GM21723 (cell line): ENCODE results near the gene TSPAN15.
"Not testable (repeated sequence)": the region's sequence is repeated elsewhere in the genome, so short reads cannot be mapped to it uniquely, and the experiment has no call there.

Experiments
- ATAC-seq: cut with Tn5 transposase; IDR thresholded peaks from one replicate; pipeline ENCODE4 v1.9.1; 2021; ENCODE audit warnings: mild to moderate bottlenecking, moderate library complexity; ENCODE audit not compliant: unreplicated experiment

Gene TSPAN15

GRCh38 chr10:69533658-69534057 is 82.4 kb downstream of the TSPAN15 start:
- no peak for ATAC-seq

- not testable (repeated sequence) for ATAC-seq
These were observed 85.3 kb downstream of the TSPAN15 start for GRCh38 chr10:69536521-69536920.

GRCh38 chr10:69537449-69537848 is 86.2 kb downstream of the TSPAN15 start:
- ATAC-seq: no peak

- ATAC-seq: no peak
These were observed 87.2 kb downstream of the TSPAN15 start for GRCh38 chr10:69538461-69538860.

- no peak for ATAC-seq
These were observed 90.2 kb downstream of the TSPAN15 start for GRCh38 chr10:69541463-69541862.

- ATAC-seq: no peak
These were observed 98.7 kb downstream of the TSPAN15 start for GRCh38 chr10:69549959-69550358.

GRCh38 chr10:69552268-69552667 is 101.0 kb downstream of the TSPAN15 start:
- ATAC-seq: no peak

GRCh38 chr10:69553328-69553727 is 102.1 kb downstream of the TSPAN15 start:
- ATAC-seq: no peak

- ATAC-seq: no peak
These were observed 103.3 kb downstream of the TSPAN15 start for GRCh38 chr10:69554611-69555010.
